HG02870 (cell line): ENCODE results near the gene ZNF219.

Source experiments
- ATAC-seq: cut with Tn5 transposase; IDR thresholded peaks from one replicate; pipeline ENCODE4 v1.9.1; 2021; ENCODE audit warnings: mild to moderate bottlenecking, moderate library complexity; ENCODE audit not compliant: unreplicated experiment

The ZNF219 gene

DNA sequence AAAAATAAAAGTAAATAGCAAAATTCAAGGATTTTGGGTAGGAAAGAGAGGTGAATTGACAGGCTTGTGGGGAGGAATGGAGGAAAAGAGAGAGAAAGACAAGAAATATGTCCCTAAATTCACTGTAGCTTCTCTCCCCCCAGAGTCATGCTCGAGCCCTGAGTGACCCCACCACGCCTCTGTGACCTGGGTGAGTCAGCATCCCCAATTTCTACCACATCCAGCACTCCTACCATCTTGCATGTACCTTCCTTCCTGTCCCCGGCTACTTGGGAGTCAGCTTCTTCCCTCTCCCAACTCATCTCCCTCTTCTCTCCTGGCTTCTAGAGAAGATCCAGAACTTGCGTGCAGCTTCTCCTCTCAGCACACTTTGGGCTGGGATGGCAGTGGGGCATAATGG is 9.8 kb downstream of the ZNF219 start:
- no peak for ATAC-seq

DNA sequence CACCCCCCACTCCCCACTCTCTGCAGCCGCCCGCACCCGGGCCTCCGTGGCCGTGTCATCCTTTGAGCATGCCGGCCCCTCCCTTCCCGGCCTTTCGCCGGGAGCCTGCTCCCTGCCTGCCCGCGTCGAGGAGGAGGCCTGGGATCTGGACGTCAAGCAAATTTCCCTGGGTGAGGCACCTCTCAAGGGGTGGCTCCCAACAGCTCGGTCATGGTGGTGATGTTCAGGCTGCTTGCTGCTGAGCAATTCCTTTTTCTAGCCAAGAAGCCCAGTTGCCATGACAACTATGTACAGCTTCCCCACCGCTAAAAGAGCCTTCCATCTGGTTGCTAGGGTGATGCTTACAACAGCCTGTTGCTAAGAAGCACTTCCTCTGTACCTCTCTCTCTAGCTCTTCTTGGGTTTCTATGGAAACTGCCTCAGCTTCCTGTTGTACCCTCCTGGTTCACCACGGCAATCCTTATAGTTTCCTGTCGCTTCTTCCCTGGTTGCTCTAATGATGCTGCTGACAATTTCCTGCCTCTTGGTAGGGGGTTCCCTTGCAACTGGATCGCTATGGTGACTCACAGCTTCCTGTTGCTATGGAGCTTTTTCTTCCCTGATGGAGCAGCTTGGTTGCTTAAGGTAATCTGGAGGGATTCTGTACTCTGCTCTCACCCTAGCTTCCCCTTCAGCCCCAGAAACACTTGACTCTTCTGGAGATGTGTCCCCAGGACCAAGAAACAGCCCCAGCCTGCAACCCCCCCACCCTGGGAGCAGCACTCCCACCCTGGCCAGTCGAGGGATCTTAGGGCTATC is 11.0 kb downstream of the ZNF219 start:
- ATAC-seq, result peak; percentile 77

DNA sequence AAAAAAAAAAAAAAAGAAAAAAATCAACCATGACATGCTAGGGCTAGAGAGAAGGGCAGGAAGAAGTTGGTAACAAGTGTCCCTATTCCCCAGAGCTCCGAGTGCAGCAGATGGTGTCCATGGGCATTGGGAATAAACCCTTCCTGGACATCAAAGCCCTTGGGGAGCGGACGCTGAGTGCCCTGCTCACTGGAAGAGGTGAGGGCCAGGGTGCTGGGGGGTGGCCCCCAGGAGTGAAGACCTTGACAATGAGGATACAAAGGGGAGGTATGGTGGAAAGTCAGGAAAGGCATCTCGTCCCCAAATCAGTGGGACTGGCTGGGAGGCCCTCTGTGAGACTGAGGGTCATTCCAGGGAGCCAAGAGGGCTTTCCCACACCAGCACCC is 11.6 kb downstream of the ZNF219 start:
- no peak for ATAC-seq

DNA sequence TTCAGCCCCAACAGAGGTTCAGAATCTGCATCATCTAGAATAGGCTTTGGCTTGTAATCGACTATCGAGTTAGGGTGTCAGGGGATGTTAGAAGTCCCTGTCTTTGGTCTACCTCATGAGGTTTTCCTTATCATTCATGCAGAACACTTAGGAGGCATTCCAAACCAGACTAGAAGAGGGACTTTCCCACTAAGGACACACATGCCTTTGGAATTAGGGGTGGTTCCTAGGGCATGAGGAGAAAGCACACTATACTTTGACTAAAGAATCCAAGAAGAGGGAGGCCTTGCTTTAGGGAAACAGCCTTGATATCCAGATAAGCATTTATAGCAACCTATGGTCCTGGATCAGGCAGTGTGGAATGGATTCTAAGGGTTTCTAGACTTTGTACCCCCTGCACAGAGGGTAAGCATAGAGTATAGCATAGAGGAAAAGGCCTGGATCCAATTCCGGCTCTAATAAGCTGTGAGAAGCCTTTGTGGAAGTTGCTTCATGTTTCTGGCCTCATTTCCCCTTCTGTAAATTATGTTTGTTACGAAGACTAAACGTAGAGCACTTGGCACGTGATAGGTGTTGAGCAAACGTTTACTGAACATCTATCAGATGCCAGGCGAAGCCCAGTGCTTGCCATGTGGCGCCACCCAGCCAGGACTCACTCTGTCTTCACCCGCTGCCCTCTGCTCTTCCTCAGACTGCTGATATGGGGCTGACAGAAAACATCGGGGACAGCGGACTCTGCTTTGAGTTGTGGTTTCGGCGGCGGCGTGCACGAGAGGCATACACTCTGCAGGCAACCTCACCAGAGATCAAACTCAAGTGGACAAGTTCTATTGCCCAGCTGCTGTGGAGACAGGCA is 13.2 kb downstream of the ZNF219 start:
- ATAC-seq, result no peak

DNA sequence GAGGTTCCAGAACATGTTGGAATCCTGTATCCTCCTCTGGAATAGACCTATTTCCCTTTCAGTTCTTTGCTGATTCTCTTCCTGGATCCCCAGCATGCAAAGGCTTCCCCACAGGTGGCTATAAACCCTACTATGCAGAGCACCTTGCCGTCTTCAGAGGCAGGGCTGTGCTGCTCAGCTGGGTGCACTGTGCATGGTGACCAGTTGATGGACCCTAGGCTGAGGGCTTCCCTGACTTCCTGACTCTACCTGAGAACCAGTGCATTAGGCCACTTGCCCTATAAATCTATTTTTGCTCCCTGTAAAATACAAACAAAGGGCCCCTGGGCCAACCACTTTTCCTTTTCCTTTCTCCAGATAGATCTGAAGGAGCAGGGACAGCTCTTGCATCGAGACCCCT is 14.1 kb downstream of the ZNF219 start:
- ATAC-seq, result no peak

DNA sequence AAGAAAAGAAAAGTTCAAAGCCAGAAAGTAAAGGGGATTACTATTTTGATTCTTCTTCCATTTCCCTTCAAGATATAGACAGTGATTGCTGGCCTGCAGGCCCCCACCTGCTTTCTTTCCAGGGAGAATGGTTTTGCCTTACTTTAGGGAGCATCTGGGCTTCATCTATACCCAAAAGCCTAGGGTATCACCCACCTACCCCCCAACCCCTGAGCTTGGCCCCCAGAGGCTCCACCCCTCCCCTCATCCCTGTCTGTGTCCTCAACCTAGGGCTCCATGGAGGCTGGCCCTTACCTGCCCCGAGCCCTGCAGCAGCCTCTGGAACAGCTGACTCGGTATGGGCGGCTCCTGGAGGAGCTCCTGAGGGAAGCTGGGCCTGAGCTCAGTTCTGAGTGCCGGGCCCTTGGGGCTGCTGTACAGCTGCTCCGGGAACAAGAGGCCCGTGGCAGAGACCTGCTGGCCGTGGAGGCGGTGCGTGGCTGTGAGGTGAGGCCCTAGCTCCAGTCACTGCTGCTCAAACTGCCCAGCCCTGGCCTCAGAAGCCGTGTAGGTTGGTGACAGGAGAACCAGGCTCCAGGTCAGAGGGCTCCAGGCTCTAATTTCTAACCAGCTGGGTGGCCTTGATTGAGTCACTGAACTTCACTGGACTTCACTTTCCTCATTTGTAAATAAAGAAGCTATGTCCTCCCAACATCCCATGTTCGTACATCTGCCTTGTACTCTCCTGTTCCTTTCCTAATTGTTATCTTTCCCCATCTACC is 14.7 kb downstream of the ZNF219 start:
- ATAC-seq, result no peak

DNA sequence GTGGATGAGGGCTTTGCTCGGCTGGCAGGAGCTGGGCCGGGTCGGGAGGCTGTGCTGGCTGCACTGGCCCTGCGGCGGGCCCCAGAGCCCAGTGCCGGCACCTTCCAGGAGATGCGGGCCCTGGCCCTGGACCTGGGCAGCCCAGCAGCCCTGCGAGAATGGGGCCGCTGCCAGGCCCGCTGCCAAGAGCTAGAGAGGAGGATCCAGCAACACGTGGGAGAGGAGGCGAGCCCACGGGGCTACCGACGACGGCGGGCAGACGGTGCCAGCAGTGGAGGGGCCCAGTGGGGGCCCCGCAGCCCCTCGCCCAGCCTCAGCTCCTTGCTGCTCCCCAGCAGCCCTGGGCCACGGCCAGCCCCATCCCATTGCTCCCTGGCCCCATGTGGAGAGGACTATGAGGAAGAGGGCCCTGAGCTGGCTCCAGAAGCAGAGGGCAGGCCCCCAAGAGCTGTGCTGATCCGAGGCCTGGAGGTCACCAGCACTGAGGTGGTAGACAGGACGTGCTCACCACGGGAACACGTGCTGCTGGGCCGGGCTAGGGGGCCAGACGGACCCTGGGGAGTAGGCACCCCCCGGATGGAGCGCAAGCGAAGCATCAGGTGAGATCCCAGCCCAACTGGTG is 16.8 kb downstream of the ZNF219 start:
- ATAC-seq, result no peak

DNA sequence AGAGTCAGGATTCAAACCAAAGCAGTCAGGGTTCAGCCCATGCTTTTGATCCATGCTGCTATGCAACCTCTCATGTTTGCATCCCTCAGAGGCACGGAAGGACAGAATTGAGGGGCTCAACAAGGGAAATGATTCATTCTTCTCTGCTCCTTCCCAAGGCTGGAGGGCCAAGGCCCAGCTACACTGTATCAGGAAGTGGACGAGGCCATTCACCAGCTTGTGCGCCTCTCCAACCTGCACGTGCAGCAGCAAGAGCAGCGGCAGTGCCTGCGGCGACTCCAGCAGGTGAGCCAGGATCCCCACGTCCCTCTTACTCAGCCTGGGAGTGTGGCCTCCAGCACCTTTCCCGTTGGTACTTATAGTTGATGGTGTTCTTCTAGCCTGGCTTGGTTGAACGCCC is 19.7 kb downstream of the ZNF219 start:
- no peak for ATAC-seq

DNA sequence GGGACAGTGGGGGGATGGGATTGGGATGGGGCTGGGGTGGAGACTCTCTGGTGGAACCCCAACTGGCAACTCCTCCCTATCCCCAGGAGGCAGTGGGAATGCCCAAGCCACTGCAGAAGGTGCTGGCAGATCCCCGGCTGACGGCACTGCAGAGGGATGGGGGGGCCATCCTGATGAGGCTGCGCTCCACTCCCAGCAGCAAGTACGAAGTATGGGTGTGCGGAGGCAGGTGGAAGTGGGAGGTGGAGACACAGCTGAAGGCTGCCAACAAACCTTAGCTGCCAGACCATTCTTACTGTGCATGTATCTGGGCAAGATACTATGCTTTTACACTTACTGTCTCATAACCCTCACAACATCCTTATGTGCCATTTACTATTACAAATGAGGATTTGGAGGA is 20.2 kb downstream of the ZNF219 start:
- no peak for ATAC-seq

DNA sequence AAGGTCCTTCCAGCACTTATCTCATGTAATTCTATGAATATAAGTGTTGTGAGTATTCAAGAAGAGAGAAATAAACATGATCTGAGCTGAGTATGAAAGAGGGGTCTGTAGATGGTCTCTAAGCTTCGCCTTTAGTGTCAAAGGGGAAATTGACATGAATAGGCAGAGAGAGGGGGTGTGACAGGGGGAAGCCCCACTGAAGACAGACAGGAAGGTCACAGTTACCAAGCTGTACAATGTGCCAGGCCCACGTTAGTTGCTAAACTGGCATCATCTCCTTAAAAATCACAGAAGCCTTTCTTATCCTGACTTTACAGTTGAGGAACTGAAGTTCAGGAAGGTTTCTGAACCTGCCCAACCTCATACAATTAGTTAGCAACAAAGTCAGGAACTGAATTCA is 20.8 kb downstream of the ZNF219 start:
- no peak for ATAC-seq

DNA sequence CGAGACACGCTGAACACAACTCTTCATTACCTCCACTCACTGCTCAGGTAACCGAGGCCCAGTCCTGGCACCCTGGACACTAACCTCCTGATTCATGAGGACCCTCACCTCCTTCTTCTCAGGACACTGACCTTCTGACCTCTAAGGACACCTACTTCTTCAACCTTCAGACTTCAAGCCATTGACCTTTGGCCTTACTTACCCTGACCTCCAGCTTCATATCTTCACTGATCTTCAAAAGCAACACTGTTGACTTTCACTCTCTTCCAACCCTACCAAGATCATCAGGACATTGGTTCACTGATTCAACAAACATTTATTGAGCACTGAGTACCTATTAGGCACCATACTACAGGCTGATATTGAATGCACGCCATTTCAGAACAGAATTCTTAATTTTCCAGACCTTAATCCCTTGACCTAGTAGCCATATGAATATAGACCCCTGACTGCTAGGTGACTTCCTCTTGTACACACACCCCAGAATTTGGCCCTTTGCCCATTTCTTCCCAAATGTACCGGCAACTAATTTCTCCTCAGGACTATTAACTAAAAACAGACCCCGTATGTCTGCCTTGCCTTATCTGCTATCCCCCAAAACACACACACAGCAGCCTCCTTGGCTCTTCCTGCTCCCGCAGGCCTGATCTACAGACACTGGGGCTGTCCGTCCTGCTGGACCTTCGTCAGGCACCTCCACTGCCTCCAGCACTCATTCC is 22.6 kb downstream of the ZNF219 start:
- ATAC-seq, result no peak

DNA sequence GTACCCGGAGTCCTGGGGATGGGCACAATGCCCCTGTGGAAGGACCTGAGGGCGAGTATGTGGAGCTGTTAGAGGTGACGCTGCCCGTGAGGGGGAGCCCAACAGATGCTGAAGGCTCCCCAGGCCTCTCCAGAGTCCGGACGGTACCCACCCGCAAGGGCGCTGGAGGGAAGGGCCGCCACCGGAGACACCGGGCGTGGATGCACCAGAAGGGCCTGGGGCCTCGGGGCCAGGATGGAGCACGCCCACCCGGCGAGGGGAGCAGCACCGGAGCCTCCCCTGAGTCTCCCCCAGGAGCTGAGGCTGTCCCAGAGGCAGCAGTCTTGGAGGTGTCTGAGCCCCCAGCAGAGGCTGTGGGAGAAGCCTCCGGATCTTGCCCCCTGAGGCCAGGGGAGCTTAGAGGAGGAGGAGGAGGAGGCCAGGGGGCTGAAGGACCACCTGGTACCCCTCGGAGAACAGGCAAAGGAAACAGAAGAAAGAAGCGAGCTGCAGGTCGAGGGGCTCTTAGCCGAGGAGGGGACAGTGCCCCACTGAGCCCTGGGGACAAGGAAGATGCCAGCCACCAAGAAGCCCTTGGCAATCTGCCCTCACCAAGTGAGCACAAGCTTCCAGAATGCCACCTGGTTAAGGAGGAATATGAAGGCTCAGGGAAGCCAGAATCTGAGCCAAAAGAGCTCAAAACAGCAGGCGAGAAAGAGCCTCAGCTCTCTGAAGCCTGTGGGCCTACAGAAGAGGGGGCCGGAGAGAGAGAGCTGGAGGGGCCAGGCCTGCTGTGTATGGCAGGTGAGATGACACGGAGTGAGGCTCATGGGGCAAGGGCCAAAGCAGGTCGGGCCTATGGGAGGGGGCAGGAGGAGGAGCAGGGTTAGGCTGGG is 23.8 kb downstream of the ZNF219 start:
- no peak for ATAC-seq

DNA sequence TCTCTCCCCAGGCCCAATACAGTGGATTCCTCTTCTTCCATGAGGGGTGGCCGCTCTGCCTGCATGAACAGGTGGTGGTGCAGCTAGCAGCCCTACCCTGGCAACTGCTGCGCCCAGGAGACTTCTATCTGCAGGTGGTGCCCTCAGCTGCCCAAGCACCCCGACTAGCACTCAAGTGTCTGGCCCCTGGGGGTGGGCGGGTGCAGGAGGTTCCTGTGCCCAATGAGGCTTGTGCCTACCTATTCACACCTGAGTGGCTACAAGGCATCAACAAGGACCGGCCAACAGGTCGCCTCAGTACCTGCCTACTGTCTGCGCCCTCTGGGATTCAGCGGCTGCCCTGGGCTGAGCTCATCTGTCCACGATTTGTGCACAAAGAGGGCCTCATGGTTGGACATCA is 24.5 kb downstream of the ZNF219 start:
- ATAC-seq, result no peak

DNA sequence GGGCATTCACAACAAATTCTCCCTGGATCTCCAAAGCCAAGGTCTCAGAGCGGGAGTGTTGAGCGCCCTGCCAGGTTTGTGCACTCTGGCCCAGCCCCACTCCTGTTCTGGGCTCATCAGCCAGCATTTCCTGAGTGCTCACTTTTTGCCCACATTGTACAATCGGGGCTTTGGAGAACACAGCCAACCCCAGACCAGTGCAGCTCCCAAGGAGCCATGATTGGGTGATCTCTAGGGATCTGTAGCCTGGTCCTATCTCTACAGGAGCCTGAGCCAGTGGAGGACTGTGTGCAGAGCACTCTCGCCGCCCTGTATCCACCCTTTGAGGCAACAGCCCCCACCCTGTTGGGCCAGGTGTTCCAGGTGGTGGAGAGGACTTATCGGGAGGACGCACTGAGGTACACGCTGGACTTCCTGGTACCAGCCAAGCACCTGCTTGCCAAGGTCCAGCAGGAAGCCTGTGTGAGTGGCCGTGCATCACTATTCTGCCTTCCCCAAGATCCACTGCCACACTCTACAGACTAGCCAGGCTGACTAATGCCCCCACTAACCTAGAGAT is 25.6 kb downstream of the ZNF219 start:
- ATAC-seq, result no peak

DNA sequence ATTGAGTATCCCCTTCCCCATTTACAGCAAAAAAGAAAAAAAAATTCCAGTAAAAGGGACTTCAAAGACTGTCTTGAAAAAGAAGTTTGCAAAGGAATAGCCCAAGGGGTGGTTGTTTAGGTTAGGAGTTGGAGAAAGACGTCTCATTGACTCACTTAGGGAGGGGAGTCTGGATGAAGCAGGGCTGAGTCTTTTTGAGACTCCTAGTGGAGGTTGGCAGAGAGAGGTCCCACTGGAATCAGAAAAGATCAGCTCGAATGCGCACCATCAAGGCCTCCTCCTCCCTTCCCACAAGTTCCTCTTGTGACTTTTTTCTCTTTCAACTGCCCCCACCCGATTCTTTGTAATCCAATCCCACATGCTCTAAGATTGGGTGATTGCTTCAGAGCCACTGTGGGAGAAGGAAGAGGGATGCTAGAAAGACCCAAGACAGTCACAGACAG is 26.4 kb downstream of the ZNF219 start:
- ATAC-seq, result no peak

DNA sequence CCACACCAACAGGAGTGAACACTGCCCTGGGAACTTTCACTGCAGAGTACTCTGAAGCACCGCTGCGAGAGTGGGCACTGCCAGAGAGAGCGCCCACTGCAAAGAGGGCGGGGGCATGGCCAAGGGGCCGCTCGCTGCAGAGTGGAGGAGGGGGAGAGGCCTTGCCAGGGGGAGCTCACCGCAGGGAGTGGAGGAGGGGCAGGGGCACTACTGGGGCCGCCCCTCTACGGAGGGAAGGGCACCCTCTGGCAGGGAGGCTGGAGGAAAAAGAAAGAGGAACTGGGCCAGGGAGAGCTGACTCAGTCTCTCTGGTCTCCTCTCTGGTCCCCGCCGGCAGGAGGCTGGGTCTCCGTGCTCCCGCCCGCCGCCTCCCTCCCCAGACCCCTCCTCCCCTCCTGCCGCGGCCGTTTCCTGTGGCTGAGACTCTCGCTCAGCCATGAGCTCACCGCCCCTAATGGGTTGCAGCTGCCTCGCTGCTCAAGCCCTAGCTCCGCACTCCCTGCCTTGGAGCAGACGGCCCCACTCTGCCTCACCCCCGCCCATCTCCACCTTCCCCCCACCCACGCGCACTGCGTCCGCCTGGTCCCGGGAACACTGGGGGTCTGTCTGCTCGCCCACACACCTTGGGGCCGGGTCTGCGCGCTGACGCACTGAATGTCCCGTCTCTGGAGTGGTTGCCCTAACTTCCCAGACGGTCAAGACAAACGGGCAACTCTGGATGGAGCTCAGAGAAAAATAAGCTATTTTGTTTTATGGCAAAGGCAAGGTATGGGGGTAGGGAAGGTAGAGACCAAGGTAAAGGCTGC is 27.0 kb downstream of the ZNF219 start:
- ATAC-seq, result peak; percentile 64

DNA sequence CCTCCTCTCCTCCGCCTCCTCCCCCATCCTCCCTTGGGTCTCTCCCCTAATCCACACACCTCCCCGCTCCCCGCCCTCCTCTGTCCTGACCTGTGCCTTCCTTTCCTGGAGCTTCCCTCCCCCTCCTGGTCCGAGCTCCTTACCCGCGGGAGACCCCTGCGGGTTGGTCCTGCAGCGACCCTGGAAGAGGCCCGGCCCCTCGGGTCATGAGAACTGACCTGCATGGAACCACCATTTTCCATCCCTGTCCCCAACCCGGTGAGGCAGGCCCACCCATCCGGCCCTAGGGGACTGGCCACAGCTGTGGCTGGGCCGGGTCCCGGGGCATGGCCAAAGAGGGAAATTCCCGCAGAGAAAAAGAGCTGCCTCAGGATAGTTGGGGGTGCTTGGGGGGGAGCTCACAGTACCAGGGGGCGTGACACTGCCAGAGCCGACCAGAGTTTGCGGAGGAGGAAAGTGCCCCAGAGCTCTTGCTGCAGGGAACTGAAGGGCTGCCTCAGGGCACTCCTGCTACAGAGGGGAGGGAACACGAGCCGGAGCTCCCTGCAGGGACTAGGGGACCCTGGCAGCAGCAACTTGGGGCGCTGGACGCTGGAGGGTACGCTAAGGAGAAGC is 27.7 kb downstream of the ZNF219 start:
- ATAC-seq, result peak; percentile 8

DNA sequence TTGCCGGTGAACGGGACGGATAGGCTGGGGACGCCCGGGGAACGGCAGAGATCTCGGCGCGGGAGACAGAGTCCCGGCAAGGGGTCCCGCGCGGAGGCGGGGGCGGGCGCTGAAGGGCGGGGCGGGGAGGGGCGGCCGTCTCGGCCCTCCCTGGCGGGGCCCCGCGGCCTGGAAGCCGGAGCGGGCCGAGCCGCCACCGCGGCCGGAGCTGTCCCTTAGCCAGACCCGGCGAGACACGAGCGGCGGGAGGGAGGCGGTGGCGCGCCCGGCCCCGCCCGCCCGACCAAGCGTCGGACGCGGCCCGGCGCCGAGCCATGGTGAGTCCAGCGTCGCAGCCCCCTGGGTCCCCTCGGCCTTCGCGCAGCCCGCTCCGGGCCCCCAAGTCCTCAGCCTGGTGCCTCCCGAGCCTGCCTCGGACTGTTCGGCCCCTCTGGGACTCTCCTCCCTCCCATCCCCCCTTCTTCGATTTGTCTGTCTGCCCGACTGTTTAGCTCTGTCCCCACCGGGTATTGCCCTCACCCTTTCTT is 28.3 kb downstream of the ZNF219 start, which contains the start of gene ARHGEF40:
Gene ARHGEF40 (plus strand): TSS at position 222 of the 527 bp plus-strand sequence. CDS start 93 bp downstream, at position 315.
- no peak for ATAC-seq
